HG02938 (cell line): ENCODE data around the gene LSM6.

Experiments used
- ATAC-seq: cut with Tn5 transposase; IDR thresholded peaks from one replicate; pipeline ENCODE4 v1.9.1; 2021; ENCODE audit warnings: mild to moderate bottlenecking, moderate library complexity; ENCODE audit not compliant: unreplicated experiment

LSM6 gene

GRCh38 chr4:146183209-146183608 lies 7.7 kb downstream of the LSM6 start:
- no peak for ATAC-seq

GRCh38 chr4:146186041-146186440 lies 10.5 kb downstream of the LSM6 start:
- ATAC-seq: no peak

- ATAC-seq: no peak
These were observed 11.1 kb downstream of the LSM6 start for GRCh38 chr4:146186596-146186995.

GRCh38 chr4:146190456-146190855 lies 14.9 kb downstream of the LSM6 start:
- ATAC-seq: no peak

- ATAC-seq: no peak
These were observed 16.4 kb downstream of the LSM6 start for GRCh38 chr4:146191766-146192458.

- no peak for ATAC-seq
These were observed 18.1 kb downstream of the LSM6 start for GRCh38 chr4:146193628-146194027.

GRCh38 chr4:146194212-146194611 lies 18.7 kb downstream of the LSM6 start:
- no peak for ATAC-seq

- no peak for ATAC-seq
These were observed 27.1 kb downstream of the LSM6 start for GRCh38 chr4:146202665-146203064.

- no peak for ATAC-seq
These were observed 31.9 kb downstream of the LSM6 start for GRCh38 chr4:146207410-146207809.

- no peak for ATAC-seq
These were observed 35.4 kb downstream of the LSM6 start for GRCh38 chr4:146210890-146211289.

GRCh38 chr4:146211440-146211839 lies 35.9 kb downstream of the LSM6 start:
- ATAC-seq: no peak

- ATAC-seq: no peak
These were observed 37.3 kb downstream of the LSM6 start for GRCh38 chr4:146212781-146213180.

- no peak for ATAC-seq
These were observed 38.7 kb downstream of the LSM6 start, which contains the start of gene REELD1 for GRCh38 chr4:146214238-146214637. REELD1 (plus strand) TSS chr4:146214538; CDS start chr4:146216953, 2,415 bp downstream.

GRCh38 chr4:146222313-146222712 lies 46.8 kb downstream of the LSM6 start:
- ATAC-seq: no peak

GRCh38 chr4:146224326-146224966 lies 48.9 kb downstream of the LSM6 start:
- ATAC-seq: no peak

GRCh38 chr4:146229406-146229805 lies 53.9 kb downstream of the LSM6 start:
- no peak for ATAC-seq

GRCh38 chr4:146232131-146232722 lies 56.7 kb downstream of the LSM6 start:
- no peak for ATAC-seq

- ATAC-seq: no peak
These were observed 60.2 kb downstream of the LSM6 start for GRCh38 chr4:146235654-146236177.

GRCh38 chr4:146236216-146236615 lies 60.7 kb downstream of the LSM6 start:
- no peak for ATAC-seq

- no peak for ATAC-seq
These were observed 61.6 kb downstream of the LSM6 start for GRCh38 chr4:146237092-146237491.

GRCh38 chr4:146238107-146238506 lies 62.6 kb downstream of the LSM6 start:
- ATAC-seq: no peak
